HL-60/S4 treated with retinoic acid at 250 ng/mL for 4 days and 3 days (cell line): Measurements from ENCODE around the gene DACT1.
"Not testable (repeated sequence)": the region's sequence is repeated elsewhere in the genome, so short reads cannot be mapped to it uniquely, and the experiment has no call there.

Experiments used
- in situ Hi-C: fragments of 300-500 bp; cut with MboI; formaldehyde crosslinking; loops from 2 replicates; pipeline ENCODE4 v1.7.0; 2022; ENCODE audit warnings: low sequenced_read_pairs

Gene DACT1

GRCh38 chr14:58637391-58638230 is at the start of gene DACT1:
TSS of gene DACT1 (plus strand) at chr14:58637962. CDS start at chr14:58638203, 241 bp downstream.
- in situ Hi-C loops, result no loop called here

- in situ Hi-C loops, result not testable (repeated sequence)
Measured at GRCh38 chr14:58588321-58588720, 49.4 kb upstream of the DACT1 start.

GRCh38 chr14:58593977-58594376 is 43.8 kb upstream of the DACT1 start:
- in situ Hi-C loops, result no loop called here

GRCh38 chr14:58597041-58597440 is 40.7 kb upstream of the DACT1 start:
- in situ Hi-C loops, result no loop called here

- in situ Hi-C loops, result no loop called here
Measured at GRCh38 chr14:58598028-58598803, 39.5 kb upstream of the DACT1 start.

- in situ Hi-C loops, result no loop called here
Measured at GRCh38 chr14:58598804-58599525, 38.8 kb upstream of the DACT1 start.

GRCh38 chr14:58599707-58600106 is 38.1 kb upstream of the DACT1 start:
- in situ Hi-C loops, result no loop called here

- in situ Hi-C loops, result no loop called here
Measured at GRCh38 chr14:58605465-58605864, 32.3 kb upstream of the DACT1 start.

- in situ Hi-C loops, result no loop called here
Measured at GRCh38 chr14:58607131-58607951, 30.4 kb upstream of the DACT1 start.

- in situ Hi-C loops, result no loop called here
Measured at GRCh38 chr14:58607952-58608317, 29.8 kb upstream of the DACT1 start.

GRCh38 chr14:58617619-58618018 is 20.1 kb upstream of the DACT1 start:
- in situ Hi-C loops, result no loop called here

- in situ Hi-C loops, result no loop called here
Measured at GRCh38 chr14:58620011-58620410, 17.8 kb upstream of the DACT1 start.

GRCh38 chr14:58625438-58625837 is 12.3 kb upstream of the DACT1 start:
- in situ Hi-C loops, result no loop called here

- in situ Hi-C loops, result no loop called here
Measured at GRCh38 chr14:58626431-58626831, 11.3 kb upstream of the DACT1 start.

- in situ Hi-C loops, result no loop called here
Measured at GRCh38 chr14:58628406-58628805, 9.4 kb upstream of the DACT1 start.

- in situ Hi-C loops, result no loop called here
Measured at GRCh38 chr14:58629281-58629680, 8.5 kb upstream of the DACT1 start.

GRCh38 chr14:58631732-58632131 is 6.0 kb upstream of the DACT1 start:
- in situ Hi-C loops, result no loop called here

GRCh38 chr14:58633831-58634230 is 3.9 kb upstream of the DACT1 start:
- in situ Hi-C loops, result no loop called here

- in situ Hi-C loops, result no loop called here
Measured at GRCh38 chr14:58634406-58635090, 3.2 kb upstream of the DACT1 start.
